ENCODE data around the gene ANO6.
"Not testable (repeated sequence)": the region's sequence is repeated elsewhere in the genome, so short reads cannot be mapped to it uniquely, and the experiment has no call there.

The ANO6 gene

GRCh38 chr12:45354399-45354798 lies 138.5 kb downstream of the ANO6 start:
- DNase-seq = no peak

- no peak for DNase-seq
Observed at GRCh38 chr12:45355730-45356129, 139.8 kb downstream of the ANO6 start.

GRCh38 chr12:45356822-45357538 lies 141.1 kb downstream of the ANO6 start:
- no peak for DNase-seq

GRCh38 chr12:45357539-45358417 lies 141.9 kb downstream of the ANO6 start:
- DNase-seq = no peak

- DNase-seq = no peak
Observed at GRCh38 chr12:45362291-45362690, 146.4 kb downstream of the ANO6 start.

- DNase-seq = no peak
Observed at GRCh38 chr12:45363903-45364302, 148.0 kb downstream of the ANO6 start.

GRCh38 chr12:45368841-45369489 lies 153.1 kb downstream of the ANO6 start:
- DNase-seq = no peak

- no peak for DNase-seq
Observed at GRCh38 chr12:45377815-45378214, 161.9 kb downstream of the ANO6 start.

GRCh38 chr12:45379261-45379660 lies 163.4 kb downstream of the ANO6 start:
- DNase-seq = no peak

- no peak for DNase-seq
Observed at GRCh38 chr12:45381351-45381750, 165.5 kb downstream of the ANO6 start.

GRCh38 chr12:45388545-45388944 lies 172.7 kb downstream of the ANO6 start:
- DNase-seq = no peak

- no peak for DNase-seq
Observed at GRCh38 chr12:45389426-45389825, 173.5 kb downstream of the ANO6 start.

- DNase-seq = not testable (repeated sequence)
Observed at GRCh38 chr12:45397499-45397898, 181.6 kb downstream of the ANO6 start.

GRCh38 chr12:45398552-45398951 lies 182.7 kb downstream of the ANO6 start:
- DNase-seq = no peak

- DNase-seq = no peak
Observed at GRCh38 chr12:45400991-45401390, 185.1 kb downstream of the ANO6 start.

GRCh38 chr12:45402288-45402687 lies 186.4 kb downstream of the ANO6 start:
- DNase-seq = no peak

GRCh38 chr12:45406988-45407850 lies 191.3 kb downstream of the ANO6 start:
- no peak for DNase-seq

- no peak for DNase-seq
Observed at GRCh38 chr12:45407981-45408728, 192.3 kb downstream of the ANO6 start.

- no peak for DNase-seq
Observed at GRCh38 chr12:45408729-45409114, 192.8 kb downstream of the ANO6 start.

GRCh38 chr12:45409966-45410365 lies 194.1 kb downstream of the ANO6 start:
- DNase-seq = no peak

GRCh38 chr12:45411626-45412025 lies 195.7 kb downstream of the ANO6 start:
- no peak for DNase-seq

GRCh38 chr12:45415393-45415817 lies 199.5 kb downstream of the ANO6 start:
- no peak for DNase-seq
